NCI-H2081 (cell line): ENCODE results near the gene LGMN.
"Not testable (repeated sequence)": the region's sequence is repeated elsewhere in the genome, so short reads cannot be mapped to it uniquely, and the experiment has no call there.

Source experiments
- DNase-seq, 2 experiments: peaks; one replicate each; lab custom pipeline; 2025; lab: John Stamatoyannopoulos, UW

The LGMN gene

GRCh38 chr14:92694807-92695206 is 53.6 kb downstream of the LGMN start:
- no peak for DNase-seq

GRCh38 chr14:92693998-92694795 is 54.2 kb downstream of the LGMN start:
- peak; percentile 21 to 58 for DNase-seq

DNA sequence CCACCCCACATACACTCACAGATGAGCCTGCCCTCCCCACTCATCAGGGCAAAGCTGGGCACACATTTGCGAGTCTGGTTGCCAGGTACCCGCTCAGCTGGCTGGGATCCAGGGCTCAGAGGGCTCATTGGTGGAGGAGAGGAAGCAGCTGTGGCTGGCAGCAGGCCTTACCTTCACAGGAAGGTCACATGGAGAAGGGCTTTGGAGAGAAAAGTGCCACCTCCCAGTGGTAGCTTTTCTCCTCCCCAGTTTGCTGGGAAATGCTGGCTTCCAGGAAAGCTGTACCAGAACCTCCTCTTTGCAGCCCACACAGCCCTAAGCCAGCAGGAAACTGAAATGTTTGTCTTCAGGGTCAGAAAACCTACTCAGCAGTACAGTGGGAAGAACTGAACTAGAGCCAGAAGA is 55.6 kb downstream of the LGMN start:
- peak; percentile 98 to 99 for DNase-seq

DNA sequence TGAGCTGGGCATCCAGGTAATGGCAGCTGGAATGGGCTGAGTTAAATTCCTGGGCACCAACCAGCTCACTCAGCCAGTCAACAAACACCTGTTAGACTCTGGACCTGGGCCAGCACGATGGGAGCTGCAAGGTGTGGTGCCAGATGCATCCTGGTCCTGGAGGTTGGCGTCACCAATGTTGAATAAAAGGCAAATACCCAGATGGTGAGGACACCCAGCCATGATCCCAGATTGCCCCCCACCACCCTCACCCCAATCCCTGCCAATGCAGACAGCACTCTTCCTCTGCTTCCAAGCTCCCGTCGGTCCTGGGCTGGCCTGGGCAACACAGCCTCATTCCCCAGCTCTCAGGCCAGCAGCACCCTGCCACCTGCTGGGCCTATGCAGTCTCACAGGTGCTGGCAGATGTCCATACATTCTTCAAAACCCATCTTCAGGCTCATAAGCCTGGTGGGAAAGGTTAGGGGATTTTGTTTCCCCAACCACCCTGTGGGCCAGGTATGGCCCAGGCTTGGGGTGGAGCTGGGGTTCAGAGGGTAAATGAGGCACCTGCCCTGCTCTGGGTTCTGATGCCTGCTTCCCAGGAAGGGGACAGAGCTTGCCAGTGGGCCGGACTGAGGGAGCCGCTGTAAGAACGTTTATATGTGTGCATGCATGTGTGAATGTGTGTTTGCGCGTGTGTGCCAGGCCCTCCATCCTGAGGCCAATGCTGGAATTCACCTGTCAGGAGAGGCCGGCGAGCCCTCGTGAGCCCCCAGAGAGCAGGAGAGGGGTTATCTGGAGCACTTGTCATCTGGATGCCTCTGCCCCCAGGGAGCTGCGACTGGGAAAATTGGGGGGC is 58.0 kb downstream of the LGMN start:
- peak; percentile 24 to 62 for DNase-seq

GRCh38 chr14:92688434-92689375 is 59.7 kb downstream of the LGMN start:
- DNase-seq = peak in 1 of 2 experiments; percentile 16

DNA sequence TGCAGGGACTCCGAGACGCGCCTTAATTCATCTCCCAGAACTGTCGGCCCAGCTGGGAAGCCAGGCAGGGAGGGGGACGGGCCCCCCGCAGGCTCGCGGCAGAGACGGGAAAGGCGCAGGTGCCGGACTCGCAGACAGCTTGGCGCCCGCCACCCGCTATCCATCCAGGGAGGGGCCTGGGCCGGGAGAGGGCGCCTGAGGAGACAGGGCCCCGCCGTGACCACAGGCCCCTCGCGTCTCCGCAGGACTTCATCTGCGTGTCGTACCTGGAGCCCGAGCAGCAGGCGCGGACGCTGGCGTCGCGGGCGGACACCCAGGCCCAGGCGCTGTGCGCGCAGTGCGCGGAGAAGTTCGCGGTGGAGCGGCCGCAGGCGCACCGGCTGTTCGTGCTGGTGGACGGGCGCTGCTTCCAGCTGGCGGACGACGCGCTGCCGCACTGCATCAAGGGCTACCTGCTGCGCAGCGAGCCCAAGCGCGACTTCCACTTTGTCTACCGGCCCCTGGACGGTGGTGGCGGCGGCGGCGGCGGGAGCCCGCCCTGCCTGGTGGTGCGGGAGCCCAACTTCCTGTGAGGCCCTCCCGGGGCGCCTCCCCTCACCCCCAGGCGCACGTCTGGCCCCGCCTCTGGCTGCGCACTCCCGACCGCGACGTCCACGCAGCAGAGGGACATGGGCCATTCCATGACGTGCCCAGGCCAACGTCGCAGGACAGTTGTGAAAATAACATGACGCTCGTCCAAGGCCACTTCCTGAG is 60.6 kb downstream of the LGMN start:
- DNase-seq = peak; percentile 77 to 90

GRCh38 chr14:92686900-92687427 is 61.5 kb downstream of the LGMN start:
- peak; percentile 80 to 85 for DNase-seq

- no peak for DNase-seq
These were observed 62.0 kb downstream of the LGMN start for GRCh38 chr14:92686411-92686899.

GRCh38 chr14:92685784-92686355 is 62.6 kb downstream of the LGMN start:
- DNase-seq = no peak

GRCh38 chr14:92684801-92685560 is 63.4 kb downstream of the LGMN start:
- no peak for DNase-seq

GRCh38 chr14:92683041-92683440 is 65.4 kb downstream of the LGMN start:
- DNase-seq = no peak

DNA sequence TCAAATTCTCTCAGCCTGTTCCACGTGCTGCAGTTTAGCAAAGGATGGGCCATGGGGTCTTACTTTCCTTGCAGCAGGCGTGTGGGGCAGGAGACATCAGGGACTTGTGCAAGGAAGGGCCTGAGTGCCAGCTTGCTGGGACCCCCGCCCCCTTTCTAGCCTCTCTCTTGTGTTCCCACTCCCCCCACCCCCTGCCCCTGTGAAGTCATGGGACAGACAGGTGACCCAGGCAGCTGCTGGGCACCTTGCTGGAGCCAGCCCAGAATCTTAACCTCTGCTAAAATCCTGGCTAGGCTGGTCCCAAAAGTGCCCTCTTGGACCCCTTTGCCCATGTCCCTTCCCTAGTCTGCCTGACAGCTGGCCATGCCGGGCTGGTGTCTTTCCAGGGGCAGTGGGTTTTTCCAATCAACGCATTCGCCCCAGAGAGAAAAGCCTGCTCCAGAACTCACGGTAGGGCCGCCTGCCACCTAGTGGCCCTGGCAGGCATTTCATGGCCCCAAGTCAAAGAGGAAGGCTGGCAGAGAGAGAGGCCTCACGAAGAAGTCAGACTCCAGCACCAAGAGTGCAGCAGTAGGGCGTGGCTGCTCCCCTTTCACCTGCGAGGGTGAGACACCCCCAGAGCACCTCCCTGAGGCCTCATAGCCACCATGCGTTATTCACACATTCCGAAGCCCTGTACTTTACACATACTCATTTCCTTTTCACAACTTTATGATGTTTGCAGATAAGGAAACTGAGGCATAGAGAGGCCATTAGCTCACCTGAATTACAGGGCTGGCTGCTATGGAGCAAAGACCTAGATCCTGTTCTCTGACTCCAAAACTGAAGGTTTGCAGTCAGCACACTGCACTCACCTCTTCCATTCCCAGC is 67.4 kb downstream of the LGMN start:
- peak; percentile 78 to 79 for DNase-seq

DNA sequence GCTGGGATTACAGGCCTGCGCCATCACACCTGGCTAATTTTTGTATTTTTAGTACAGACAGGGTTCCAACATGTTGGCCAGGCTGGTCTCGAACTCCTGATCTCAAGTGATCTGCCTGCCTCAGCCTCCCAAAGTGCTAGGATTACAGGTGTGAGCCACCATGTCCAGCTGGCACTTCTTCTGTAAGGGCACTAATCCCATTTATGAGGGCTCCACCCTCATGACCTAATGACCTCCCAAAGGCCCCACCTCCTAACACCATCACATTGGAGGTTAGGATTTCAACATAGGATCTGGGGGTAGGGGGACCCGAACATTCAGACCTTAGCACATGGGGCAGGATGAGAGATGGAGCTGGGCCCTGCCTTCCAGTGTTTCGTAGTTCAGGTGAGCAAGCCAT is 68.1 kb downstream of the LGMN start:
- not testable (repeated sequence) for DNase-seq

DNA sequence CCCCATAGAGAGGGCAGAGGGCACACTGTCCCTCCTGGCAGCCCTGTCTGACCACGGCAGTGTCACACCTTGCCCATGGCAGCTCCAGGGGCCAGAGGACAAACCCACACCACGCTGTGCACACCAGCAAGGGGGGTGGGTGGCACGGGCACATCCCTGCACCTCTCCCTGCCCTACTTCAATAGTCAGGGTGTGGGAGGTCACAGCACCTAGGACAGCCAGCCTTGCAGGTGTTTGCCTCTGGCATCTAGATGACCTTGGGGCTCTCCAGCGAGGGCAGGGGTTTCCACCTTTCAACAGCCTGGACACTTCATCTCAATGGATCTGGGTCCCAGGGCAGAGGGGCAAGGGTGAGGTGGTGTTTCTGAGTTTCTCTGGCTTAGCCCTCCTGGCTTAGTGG is 69.2 kb downstream of the LGMN start:
- no peak for DNase-seq

DNA sequence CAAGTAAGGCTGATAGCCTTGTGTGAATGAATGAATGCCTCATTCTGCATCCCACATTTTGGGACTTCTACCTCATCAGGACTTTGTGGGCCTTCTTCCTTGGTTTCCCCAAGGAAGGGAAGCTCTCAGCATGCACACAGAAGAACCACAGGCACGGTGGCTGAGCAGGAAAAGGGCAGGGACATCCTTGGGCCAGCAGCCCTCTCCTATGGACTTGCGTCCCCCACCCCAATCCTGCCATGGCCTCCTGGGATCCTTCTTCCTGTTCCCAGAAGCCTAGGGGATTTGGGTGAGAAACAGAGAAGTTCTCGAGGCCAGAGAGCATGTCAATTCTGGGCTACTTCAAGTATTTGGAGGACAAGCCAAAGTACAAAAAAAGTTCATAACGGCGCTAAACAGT is 69.7 kb downstream of the LGMN start:
- no peak for DNase-seq

DNA sequence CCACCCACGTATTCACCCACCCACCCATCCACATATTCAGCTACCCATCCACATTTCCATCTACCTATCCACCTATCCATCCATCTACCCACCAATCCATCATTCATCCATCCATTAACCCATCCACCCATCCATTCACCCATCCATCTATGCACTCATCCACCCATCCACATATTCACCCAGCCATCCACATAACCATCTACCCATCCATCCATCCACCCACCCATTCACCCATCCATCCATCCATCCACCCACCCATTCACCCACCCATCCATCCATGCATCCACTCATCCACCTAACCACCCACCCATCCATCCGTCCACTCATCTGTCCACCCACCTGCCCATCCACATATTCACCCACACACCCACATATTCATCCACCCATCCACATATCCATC is 70.5 kb downstream of the LGMN start:
- no peak for DNase-seq

GRCh38 chr14:92677087-92677668 is 71.2 kb downstream of the LGMN start:
- DNase-seq = no peak

- no peak for DNase-seq
These were observed 71.9 kb downstream of the LGMN start for GRCh38 chr14:92676403-92677086.
